ENCODE results near the gene CD80.
A peak's percentile ranks its signal among the peaks of the same experiment; 100 is the strongest.
"Not testable (repeated sequence)": the region's sequence is repeated elsewhere in the genome, so short reads cannot be mapped to it uniquely, and the experiment has no call there.

Gene CD80

GRCh38 chr3:119599558-119600174, 40.3 kb upstream of the CD80 start:
- H3K4me3 ChIP-seq (ENCODE audit: low read depth, low read length): peak overlapping the region; percentile 58
- no peak for TF ChIP-seq CTCF (IDR thresholded peaks at IDR 0.05; ENCODE audit: insufficient read depth, low read depth, low read length, missing control alignments)
- peak; percentile 72 for DNase-seq (ENCODE audit: low read depth)

GRCh38 chr3:119598410-119599098, 39.1 kb upstream of the CD80 start:
- DNase-seq (ENCODE audit: low read depth): peak; percentile 86
- peak overlapping the region; percentile 58 for H3K4me3 ChIP-seq (ENCODE audit: low read depth, low read length)
- TF ChIP-seq CTCF (IDR thresholded peaks at IDR 0.05; ENCODE audit: insufficient read depth, low read depth, low read length, missing control alignments): no peak

GRCh38 chr3:119597548-119598288, 38.3 kb upstream of the CD80 start, which contains the start of gene PLA1A:
Gene PLA1A, plus strand, starts transcription at chr3:119597885. Its CDS starts 29 bp downstream, at chr3:119597914.
- peak within 1 kb of the TSS; percentile 58 for H3K4me3 ChIP-seq (ENCODE audit: low read depth, low read length)
- peak; percentile 71 for DNase-seq (ENCODE audit: low read depth)
- TF ChIP-seq CTCF (IDR thresholded peaks at IDR 0.05; ENCODE audit: insufficient read depth, low read depth, low read length, missing control alignments): no peak

- H3K4me3 ChIP-seq (ENCODE audit: low read depth, low read length): peak overlapping the region; percentile 3
- peak; percentile 63 for DNase-seq (ENCODE audit: low read depth)
- TF ChIP-seq CTCF (IDR thresholded peaks at IDR 0.05; ENCODE audit: insufficient read depth, low read depth, low read length, missing control alignments): no peak
Measured at GRCh38 chr3:119596398-119596797, 37.0 kb upstream of the CD80 start.

- H3K4me3 ChIP-seq (ENCODE audit: low read depth, low read length): peak overlapping the region; percentile 3
- peak; percentile 23 for DNase-seq (ENCODE audit: low read depth)
- no peak for TF ChIP-seq CTCF (IDR thresholded peaks at IDR 0.05; ENCODE audit: insufficient read depth, low read depth, low read length, missing control alignments)
Measured at GRCh38 chr3:119595639-119596334, 36.4 kb upstream of the CD80 start.

- not testable (repeated sequence) for H3K4me3 ChIP-seq (ENCODE audit: low read depth, low read length); DNase-seq (ENCODE audit: low read depth)
Measured at GRCh38 chr3:119594929-119595328, 35.5 kb upstream of the CD80 start.

GRCh38 chr3:119594066-119594465, 34.7 kb upstream of the CD80 start:
- H3K4me3 ChIP-seq (ENCODE audit: low read depth, low read length): no peak overlapping the region
- no peak for TF ChIP-seq CTCF (IDR thresholded peaks at IDR 0.05; ENCODE audit: insufficient read depth, low read depth, low read length, missing control alignments)
- DNase-seq (ENCODE audit: low read depth): no peak
